K562 (cell line): Measurements from ENCODE around the gene ZFAND3. TPM values are rescaled to one million over a fixed set of nuclear protein-coding genes. Genes with fewer than 3 reads are reported as not detected.

Source experiments
- ADNP ChIP-seq: fragments of 200-800 bp; sonication (Bioruptor generic); IDR thresholded peaks from 2 replicates; pipeline ENCODE4 v1.6.1; 2016; ENCODE audit warnings: missing genetic modification characterization, missing compliant biosample characterization
- ARID2 ChIP-seq: fragments of 450-650 bp; IDR thresholded peaks from 2 replicates; pipeline ENCODE4 v1.6.1; 2017; ENCODE audit warnings: antibody characterized with exemption, mild to moderate bottlenecking
- CBFA2T2 ChIP-seq: fragments of 450-650 bp; conservative IDR thresholded peaks from 2 replicates; pipeline ENCODE4 v1.6.1; 2017; ENCODE audit warnings: mild to moderate bottlenecking
- CEBPB ChIP-seq: fragments of 450-650 bp; IDR thresholded peaks from 2 replicates; pipeline ENCODE4 v1.6.1; 2016; ENCODE audit warnings: missing genetic modification characterization, missing compliant biosample characterization
- CREM ChIP-seq: IDR thresholded peaks from 2 replicates; pipeline ENCODE4 v1.6.1; 2014; ENCODE audit warnings: antibody characterized with exemption, low read depth
- FOXP1 ChIP-seq: sonication (generic); formaldehyde crosslinking; IDR thresholded peaks from 2 replicates; pipeline ENCODE4 v1.8.0; 2022; ENCODE audit warnings: mild to moderate bottlenecking, missing genetic modification reagents
- HDAC1 ChIP-seq, 2 experiments: fragments of 450-650 bp; IDR thresholded peaks; 2 replicates each; pipeline ENCODE4 v1.6.1; 2016 to 2017; ENCODE audit warnings: inconsistent platforms in 1 of 2, mild to moderate bottlenecking in 1 of 2, moderate library complexity in 1 of 2
- KLF16 ChIP-seq: IDR thresholded peaks from 2 replicates; pipeline ENCODE4 v1.6.1; 2016; ENCODE audit warnings: antibody characterized with exemption
- LCOR ChIP-seq: sonication (generic); formaldehyde crosslinking; IDR thresholded peaks from 2 replicates; pipeline ENCODE4 v1.8.0; 2022; ENCODE audit warnings: mild to moderate bottlenecking, missing genetic modification reagents
- RBM15 ChIP-seq: fragments of 200-400 bp; formaldehyde crosslinking; IDR thresholded peaks from 2 replicates; pipeline ENCODE4 v1.6.1; 2018; ENCODE audit warnings: mild to moderate bottlenecking, low read length, moderate library complexity; ENCODE audit not compliant: insufficient read depth
- TBL1XR1 ChIP-seq, 2 experiments: IDR thresholded peaks; 2 replicates each; pipeline ENCODE4 v1.6.1; 2012; ENCODE audit warnings: improper control_type of control experiment in 2 of 2, low read length in 2 of 2, mild to moderate bottlenecking in 1 of 2
- TEAD1 ChIP-seq, 2 experiments: fragments of 450-650 bp in 1 of 2; sonication (generic) in 1 of 2; formaldehyde crosslinking; IDR thresholded peaks; 2 replicates each; pipeline versions ENCODE4 v1.4.0 to v1.8.0; 2020 to 2022; ENCODE audit warnings: mild to moderate bottlenecking in 2 of 2, missing genetic modification reagents in 1 of 2
- TEAD4 ChIP-seq, 2 experiments: sonication (generic) in 1 of 2; formaldehyde crosslinking in 1 of 2; IDR thresholded peaks; 2 replicates each; pipeline versions ENCODE4 v1.6.1 to v1.8.0; 2012 to 2022; ENCODE audit warnings: borderline replicate concordance in 1 of 2, inconsistent platforms in 1 of 2, low read length in 1 of 2, mild to moderate bottlenecking in 1 of 2, missing genetic modification reagents in 1 of 2
- ZKSCAN1 ChIP-seq: fragments of 150-350 bp; IDR thresholded peaks from 2 replicates; pipeline ENCODE4 v1.6.1; 2016; ENCODE audit warnings: low read depth, low read length
- ZNF695 ChIP-seq: fragments of 450-650 bp; formaldehyde crosslinking; IDR thresholded peaks from 2 replicates; pipeline ENCODE4 v1.4.0; 2020; ENCODE audit warnings: mild to moderate bottlenecking, moderate library complexity
- ZNF707 ChIP-seq: fragments of 250-450 bp; sonication (Bioruptor Pico); conservative IDR thresholded peaks from 2 replicates; pipeline ENCODE4 v1.8.0; 2022; ENCODE audit warnings: inconsistent platforms, mild to moderate bottlenecking, moderate library complexity
- polyA plus RNA-seq, 8 experiments: library from polyadenylated mRNA; depleted of rRNA in 4 of 8; stranded (reverse) in 5 of 8; unstranded in 3 of 8; fragments of >200 nt; fragmentation: Nextera tagmentation in 2 of 8; fragmentation: Illumina TruSeq in 1 of 8; extraction: Ambion mirVana in 2 of 8; extraction: Trizol in 1 of 8; gene quantifications; 2 replicates each; pipeline versions ENCODE4 v1.2.1 to v1.2.3, GENCODE V29; 2011 to 2014; ENCODE audit warnings: inconsistent platforms in 1 of 8, missing spikeins in 1 of 8
- total RNA-seq, 7 experiments: library from RNA; depleted of rRNA in 6 of 7; stranded (reverse); fragments of >200 nt in 6 of 7; fragmentation: Illumina TruSeq in 2 of 7; extraction: Trizol in 2 of 7; gene quantifications; 2 replicates each; pipeline versions ENCODE4 v1.2.1 to v1.2.3, GENCODE V29; 2011 to 2021; ENCODE audit warnings: low replicate concordance in 1 of 7
- TF ChIP-seq, protein P1 (sequence below), 2 experiments: fragments of 450-650 bp in 1 of 2; sonication (generic) in 1 of 2; formaldehyde crosslinking in 1 of 2; IDR thresholded peaks in 1 of 2; conservative IDR thresholded peaks in 1 of 2; 2 replicates each; pipeline versions ENCODE4 v1.6.1 to v1.8.1; 2016 to 2023; ENCODE audit warnings: mild to moderate bottlenecking in 2 of 2, moderate library complexity in 2 of 2, inconsistent platforms in 1 of 2, missing genetic modification reagents in 1 of 2
- TF ChIP-seq, protein P2 (sequence below): sonication (generic); IDR thresholded peaks from 2 replicates; pipeline ENCODE4 v1.6.1; 2016
- TF ChIP-seq, protein P3 (sequence below): fragments of 450-650 bp; IDR thresholded peaks from 2 replicates; pipeline ENCODE4 v1.6.1; 2016
- TF ChIP-seq, protein P4 (sequence below): fragments of 250-450 bp; sonication (Bioruptor Pico); IDR thresholded peaks from 2 replicates; pipeline ENCODE4 v1.4.0; 2020
- TF ChIP-seq, protein P5 (sequence below), 3 experiments: fragments of 200-800 bp in 1 of 3; sonication (Bioruptor generic) in 1 of 3; sonication (generic) in 1 of 3; formaldehyde crosslinking in 1 of 3; IDR thresholded peaks; 2 replicates each; pipeline versions ENCODE4 v1.6.1 to v1.8.0; 2016 to 2022; ENCODE audit warnings: mild to moderate bottlenecking in 2 of 3, missing compliant biosample characterization in 2 of 3, missing genetic modification characterization in 2 of 3, missing genetic modification reagents in 1 of 3

ZFAND3 gene
- total and polyA plus RNA-seq, 9 of the 15 experiments (the other 6 are each of a cell fraction or from before 2014, with no cell fraction given): 0.81 to 26.6 (median 11.8) TPM

DNA sequence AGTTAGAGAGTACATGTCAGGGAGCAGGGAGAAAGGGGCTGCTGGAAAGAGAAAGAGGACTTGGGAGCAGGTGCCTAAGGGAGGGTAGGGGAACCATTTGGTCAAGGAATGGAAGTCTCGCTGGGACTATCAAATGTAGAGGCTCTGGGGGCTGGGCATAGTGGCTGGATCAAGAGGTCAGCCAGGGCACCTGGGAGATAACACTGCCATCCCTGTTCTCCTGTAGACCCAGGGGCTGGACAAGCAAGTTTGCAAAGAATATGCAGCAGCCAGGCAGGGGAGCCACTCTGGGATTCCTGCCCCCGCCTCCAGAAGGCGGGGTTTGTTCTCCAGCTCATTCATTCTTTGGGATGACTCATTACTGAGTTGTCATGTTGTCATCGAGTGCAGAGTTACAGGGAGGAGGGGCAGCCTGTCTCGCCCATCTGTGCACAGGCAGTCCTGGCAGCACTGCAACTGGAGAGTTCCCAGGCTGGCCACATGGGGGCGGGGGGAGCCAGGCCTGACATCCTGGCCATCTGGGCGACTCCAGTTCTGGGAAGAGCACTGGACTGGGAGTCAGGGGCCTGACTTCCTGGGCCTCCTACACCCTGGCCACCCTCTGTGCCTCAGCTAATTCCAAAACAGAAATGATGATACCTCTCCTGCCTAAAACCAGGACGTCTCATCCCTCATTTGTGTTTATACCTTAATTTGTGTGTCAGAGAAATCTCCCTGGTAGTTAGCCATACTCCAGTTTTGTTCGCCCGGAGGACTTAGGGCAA lies 28.2 kb upstream of the ZFAND3 start (continued):
- TF ChIP-seq ZKSCAN1 (peak; percentile 41; the same call in 1 of the 2 replicates), KLF16 (peak; percentile 70; the same call in 1 of the 2 replicates), TEAD1 (CRISPR knock-in tag; IDR thresholded peaks at IDR 0.05) (peak; percentile 31 to 86; a peak in 1 of 4 replicates), ARID2 (0 out of 2 replicates have a peak, but pooled peaks have one; percentile 35), ADNP (tag) (peak; percentile 51; the same call in 1 of the 2 replicates), LCOR (CRISPR knock-in tag) (0 out of 2 replicates have a peak, but pooled peaks have one; percentile 60), HDAC1 (IDR thresholded peaks at IDR 0.05) (peak in 1 of 2 experiments; percentile 47; a peak in 1 of 4 replicates), CREM (peak; percentile 88), CBFA2T2 (0 out of 2 replicates have a peak, but pooled peaks have one; percentile 17), RBM15 (no peak), FOXP1 (0 out of 2 replicates have a peak, but pooled peaks have one; percentile 71), TBL1XR1 (IDR thresholded peaks at IDR 0.05; ENCODE audit: low read length in 2 of 2) (peak; percentile 72 to 83; a peak in 3 of 4 replicates), TEAD4 (IDR thresholded peaks at IDR 0.05; ENCODE audit: low read length) (peak; percentile 64), TEAD4 (CRISPR knock-in tag; IDR thresholded peaks at IDR 0.05; ENCODE audit: borderline replicate concordance) (no peak), CEBPB (tag) (peak; percentile 27; the same call in 1 of the 2 replicates), ZNF695 (CRISPR knock-in tag) (no peak), ZNF707 (no peak)
- TF ChIP-seq, protein P1, sequence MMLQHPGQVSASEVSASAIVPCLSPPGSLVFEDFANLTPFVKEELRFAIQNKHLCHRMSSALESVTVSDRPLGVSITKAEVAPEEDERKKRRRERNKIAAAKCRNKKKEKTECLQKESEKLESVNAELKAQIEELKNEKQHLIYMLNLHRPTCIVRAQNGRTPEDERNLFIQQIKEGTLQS (IDR thresholded peaks at IDR 0.05): peak; percentile 100
- TF ChIP-seq, protein P1 (CRISPR knock-in tag; conservative IDR thresholded peaks at IDR 0.05): peak; percentile 98
- TF ChIP-seq, protein P2, sequence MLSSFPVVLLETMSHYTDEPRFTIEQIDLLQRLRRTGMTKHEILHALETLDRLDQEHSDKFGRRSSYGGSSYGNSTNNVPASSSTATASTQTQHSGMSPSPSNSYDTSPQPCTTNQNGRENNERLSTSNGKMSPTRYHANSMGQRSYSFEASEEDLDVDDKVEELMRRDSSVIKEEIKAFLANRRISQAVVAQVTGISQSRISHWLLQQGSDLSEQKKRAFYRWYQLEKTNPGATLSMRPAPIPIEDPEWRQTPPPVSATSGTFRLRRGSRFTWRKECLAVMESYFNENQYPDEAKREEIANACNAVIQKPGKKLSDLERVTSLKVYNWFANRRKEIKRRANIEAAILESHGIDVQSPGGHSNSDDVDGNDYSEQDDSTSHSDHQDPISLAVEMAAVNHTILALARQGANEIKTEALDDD: no peak
- TF ChIP-seq, protein P3, sequence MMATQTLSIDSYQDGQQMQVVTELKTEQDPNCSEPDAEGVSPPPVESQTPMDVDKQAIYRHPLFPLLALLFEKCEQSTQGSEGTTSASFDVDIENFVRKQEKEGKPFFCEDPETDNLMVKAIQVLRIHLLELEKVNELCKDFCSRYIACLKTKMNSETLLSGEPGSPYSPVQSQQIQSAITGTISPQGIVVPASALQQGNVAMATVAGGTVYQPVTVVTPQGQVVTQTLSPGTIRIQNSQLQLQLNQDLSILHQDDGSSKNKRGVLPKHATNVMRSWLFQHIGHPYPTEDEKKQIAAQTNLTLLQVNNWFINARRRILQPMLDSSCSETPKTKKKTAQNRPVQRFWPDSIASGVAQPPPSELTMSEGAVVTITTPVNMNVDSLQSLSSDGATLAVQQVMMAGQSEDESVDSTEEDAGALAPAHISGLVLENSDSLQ: peak; percentile 89
- TF ChIP-seq, protein P4, sequence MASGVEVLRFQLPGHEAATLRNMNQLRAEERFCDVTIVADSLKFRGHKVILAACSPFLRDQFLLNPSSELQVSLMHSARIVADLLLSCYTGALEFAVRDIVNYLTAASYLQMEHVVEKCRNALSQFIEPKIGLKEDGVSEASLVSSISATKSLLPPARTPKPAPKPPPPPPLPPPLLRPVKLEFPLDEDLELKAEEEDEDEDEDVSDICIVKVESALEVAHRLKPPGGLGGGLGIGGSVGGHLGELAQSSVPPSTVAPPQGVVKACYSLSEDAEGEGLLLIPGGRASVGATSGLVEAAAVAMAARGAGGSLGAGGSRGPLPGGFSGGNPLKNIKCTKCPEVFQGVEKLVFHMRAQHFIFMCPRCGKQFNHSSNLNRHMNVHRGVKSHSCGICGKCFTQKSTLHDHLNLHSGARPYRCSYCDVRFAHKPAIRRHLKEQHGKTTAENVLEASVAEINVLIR: no peak
- TF ChIP-seq, protein P5, sequence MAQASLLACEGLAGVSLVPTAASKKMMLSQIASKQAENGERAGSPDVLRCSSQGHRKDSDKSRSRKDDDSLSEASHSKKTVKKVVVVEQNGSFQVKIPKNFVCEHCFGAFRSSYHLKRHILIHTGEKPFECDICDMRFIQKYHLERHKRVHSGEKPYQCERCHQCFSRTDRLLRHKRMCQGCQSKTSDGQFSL (CRISPR knock-in tag; IDR thresholded peaks at IDR 0.05): peak; percentile 75
- TF ChIP-seq, protein P5 (tag; IDR thresholded peaks at IDR 0.05): no peak
